GM18517 (cell line): ENCODE measurements around the gene RBCK1.
"Not testable (repeated sequence)": the region's sequence is repeated elsewhere in the genome, so short reads cannot be mapped to it uniquely, and the experiment has no call there.

Experiments
- ATAC-seq: cut with Tn5 transposase; IDR thresholded peaks from one replicate; pipeline ENCODE4 v1.9.1; 2021; ENCODE audit warnings: mild to moderate bottlenecking, moderate library complexity; ENCODE audit not compliant: unreplicated experiment

Gene RBCK1

GRCh38 chr20:407953-408842 is at the start of gene RBCK1:
TSS of gene RBCK1 (plus strand) at chr20:408299. CDS start at chr20:408758, 459 bp downstream.
- peak; percentile 55 for ATAC-seq

DNA sequence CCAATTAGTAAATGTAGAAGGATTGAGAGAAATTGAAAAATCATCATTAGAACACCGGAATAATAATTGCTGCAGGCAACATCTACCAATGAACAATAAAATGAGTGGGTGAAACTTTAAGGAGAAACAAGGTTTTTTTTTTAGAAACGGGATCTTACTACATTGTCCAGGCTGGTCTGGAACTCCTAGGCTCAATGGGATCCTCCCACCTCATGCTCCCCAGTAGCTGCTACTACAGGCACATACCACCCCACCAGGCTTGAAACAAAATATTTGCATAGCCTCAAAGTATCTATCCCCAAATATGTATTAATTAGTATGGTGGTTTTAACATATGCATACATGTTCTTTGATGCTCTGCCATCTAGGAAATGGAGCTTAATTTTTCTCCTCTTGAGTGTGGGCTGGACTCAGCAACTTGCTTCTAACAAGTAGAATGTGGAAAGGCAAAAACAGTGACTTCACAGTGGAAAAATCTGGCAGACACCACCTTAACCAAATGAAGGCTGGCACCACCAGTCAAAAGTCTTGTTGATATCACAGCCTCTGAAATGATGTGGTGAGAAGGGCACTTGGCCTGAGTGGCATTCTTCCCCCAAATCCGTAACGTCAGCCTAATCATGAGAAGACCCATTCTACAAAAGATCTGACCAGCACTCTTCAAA is 49.1 kb upstream of the RBCK1 start:
- ATAC-seq, result no peak

DNA sequence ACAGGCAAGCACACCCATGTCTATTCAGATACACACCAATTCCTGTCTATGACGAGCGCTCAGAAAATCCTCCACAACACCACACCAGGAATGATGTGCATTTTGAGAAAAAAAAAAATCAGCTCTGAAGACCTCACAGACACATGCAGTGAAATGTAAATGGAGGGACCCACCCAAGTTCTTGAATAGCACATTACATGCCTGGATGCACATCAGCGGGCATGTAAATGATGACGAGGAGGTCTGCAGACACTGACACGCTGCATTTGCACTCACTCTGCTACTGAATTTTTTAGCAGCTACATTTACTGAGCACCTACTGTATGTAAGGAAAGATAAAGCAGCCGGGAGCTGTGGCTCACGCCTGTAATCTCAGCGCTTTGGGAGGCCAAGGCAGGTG is 46.5 kb upstream of the RBCK1 start:
- ATAC-seq, result peak; percentile 56

- ATAC-seq, result no peak
These were observed 45.5 kb upstream of the RBCK1 start for GRCh38 chr20:362271-363254.

DNA sequence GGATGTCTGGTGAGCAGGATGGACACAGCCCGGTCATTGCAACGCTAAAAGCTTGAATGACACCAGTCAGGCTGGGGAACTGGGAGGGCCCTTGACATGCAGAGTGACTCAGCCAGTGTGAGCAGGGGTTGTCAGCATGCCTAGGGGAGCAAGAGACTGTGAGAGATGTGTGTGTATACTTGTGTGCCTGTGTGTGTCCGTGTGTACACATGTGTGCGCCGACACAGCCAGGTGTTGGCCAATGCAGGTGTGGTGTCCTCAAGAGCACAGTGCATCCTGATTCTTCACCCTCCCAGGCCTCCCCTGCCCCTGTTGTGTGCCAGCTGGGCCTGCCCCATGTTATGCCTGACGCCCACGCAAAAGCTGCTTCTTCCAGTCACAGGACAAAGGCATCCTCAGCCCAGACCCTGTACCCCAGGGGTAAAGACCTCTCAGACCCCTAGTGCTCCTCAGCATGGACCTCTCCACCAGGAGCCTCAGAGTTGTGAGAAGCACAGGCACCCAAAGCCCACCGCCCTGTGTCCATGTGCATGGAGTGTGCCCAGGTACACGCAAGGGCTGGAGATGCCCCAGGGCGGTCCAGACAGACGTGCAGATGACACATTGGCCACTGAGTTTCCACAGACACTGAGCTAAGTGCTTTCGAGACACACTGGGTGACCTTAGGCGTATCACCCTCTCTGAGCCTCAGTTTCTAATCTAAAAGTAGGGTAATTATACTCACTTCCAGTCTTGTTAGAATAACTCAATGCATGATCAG is 44.6 kb upstream of the RBCK1 start:
- ATAC-seq, result no peak

GRCh38 chr20:364905-365794 is 42.9 kb upstream of the RBCK1 start:
- ATAC-seq, result no peak

DNA sequence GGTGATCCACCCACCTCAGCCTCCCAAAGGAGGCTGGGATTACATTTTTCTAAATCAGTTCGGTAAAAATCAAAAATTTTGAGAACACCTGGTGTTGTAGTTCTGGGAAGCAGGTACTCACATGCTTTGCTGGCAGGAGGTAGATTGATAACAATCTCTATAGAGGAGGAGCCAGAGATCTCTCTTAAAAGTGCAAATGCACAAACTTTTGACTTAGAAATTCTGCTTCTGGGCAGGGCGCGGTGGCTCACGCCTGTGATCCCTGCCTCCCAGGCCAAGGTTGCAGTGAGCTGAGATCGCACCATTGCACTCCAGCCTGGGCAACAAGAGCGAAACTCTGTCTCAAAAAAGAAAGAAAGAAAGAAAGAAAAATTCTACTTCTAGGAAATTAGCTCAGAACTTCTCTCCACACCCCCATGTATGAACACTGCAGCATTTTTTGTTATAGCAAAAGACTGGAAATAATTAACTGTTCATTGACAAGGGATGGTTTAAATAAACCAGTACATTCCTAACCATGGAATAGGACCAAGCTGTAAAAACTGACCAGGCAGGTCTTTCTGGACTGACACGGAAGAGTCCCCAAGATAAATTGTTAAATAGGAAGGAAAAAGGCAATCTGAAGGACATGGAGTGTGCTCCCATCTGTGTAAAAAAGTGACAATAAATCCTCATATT is 41.9 kb upstream of the RBCK1 start:
- no peak for ATAC-seq

- ATAC-seq, result no peak
These were observed 41.2 kb upstream of the RBCK1 start for GRCh38 chr20:366719-367485.

- no peak for ATAC-seq
These were observed 40.6 kb upstream of the RBCK1 start for GRCh38 chr20:367486-367887.

GRCh38 chr20:368915-369314 is 39.2 kb upstream of the RBCK1 start:
- no peak for ATAC-seq

- no peak for ATAC-seq
These were observed 37.9 kb upstream of the RBCK1 start for GRCh38 chr20:370151-370600.

DNA sequence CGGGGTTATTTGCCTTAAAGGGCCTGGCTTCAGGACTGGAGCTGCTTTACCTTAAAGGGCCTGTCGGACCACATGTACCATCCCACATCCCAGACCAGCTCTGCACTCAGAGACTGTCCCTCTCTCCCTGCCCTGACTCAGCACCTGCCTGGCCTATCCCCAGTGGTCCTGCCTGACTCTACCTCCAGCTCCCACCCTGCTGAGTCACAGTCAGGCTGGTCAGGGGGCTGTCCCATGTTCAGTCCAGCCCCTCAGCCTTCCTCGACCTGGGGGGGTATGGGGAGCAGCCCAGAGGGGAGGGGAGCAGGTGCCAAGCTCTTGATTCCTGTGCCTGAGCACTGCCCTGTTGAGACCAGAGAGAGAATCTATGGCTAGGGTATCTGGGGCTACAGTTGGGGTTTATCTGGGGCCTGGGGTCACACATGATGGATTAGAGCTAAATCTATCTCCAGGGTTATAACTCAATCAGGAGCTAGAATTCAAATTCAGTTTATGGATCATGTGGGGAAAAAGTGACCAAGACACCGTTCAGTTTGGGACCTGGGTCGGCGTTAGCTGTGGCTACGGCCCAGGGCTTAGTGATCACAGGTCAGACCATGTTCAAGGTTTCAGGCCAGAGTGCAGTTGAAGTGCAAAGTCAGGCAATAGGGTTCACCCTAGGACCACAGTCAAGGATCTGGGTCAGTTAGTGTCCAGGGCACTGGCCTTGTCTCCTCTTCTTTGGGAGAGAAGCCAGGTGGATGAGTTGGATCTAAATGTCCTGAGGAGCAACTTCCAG is 36.9 kb upstream of the RBCK1 start:
- ATAC-seq, result no peak

GRCh38 chr20:371755-372542 is 36.1 kb upstream of the RBCK1 start:
- ATAC-seq, result no peak

- ATAC-seq, result not testable (repeated sequence)
These were observed 35.5 kb upstream of the RBCK1 start for GRCh38 chr20:372543-373082.

- ATAC-seq, result no peak
These were observed 34.8 kb upstream of the RBCK1 start for GRCh38 chr20:373171-373890.
